Endothelial cell (in vitro differentiated cells): Measurements from ENCODE around the gene C11orf54. TPM values are rescaled to one million over a fixed set of nuclear protein-coding genes. Genes with fewer than 3 reads are reported as not detected.

ENCODE experiments used
- DNase-seq: peaks from one replicate; pipeline ENCODE4 v3.0.0; 2021; ENCODE audit warnings: low spot score
- H3K27ac Mint-ChIP-seq: one replicate; pipeline ENCODE4 v1.8.0; 2021; ENCODE audit warnings: mixed read lengths, inconsistent platforms; ENCODE audit not compliant: unreplicated experiment
- H3K27me3 Mint-ChIP-seq: one replicate; pipeline ENCODE4 v1.8.0; 2021; ENCODE audit warnings: mild to moderate bottlenecking, moderate library complexity, mixed read lengths, inconsistent platforms; ENCODE audit not compliant: unreplicated experiment
- H3K36me3 Mint-ChIP-seq: one replicate; pipeline ENCODE4 v1.8.0; 2021; ENCODE audit warnings: mild to moderate bottlenecking, low read depth, mixed read lengths, inconsistent platforms; ENCODE audit not compliant: unreplicated experiment
- H3K4me1 Mint-ChIP-seq: one replicate; pipeline ENCODE4 v1.8.0; 2021; ENCODE audit warnings: mild to moderate bottlenecking, mixed read lengths, inconsistent platforms; ENCODE audit not compliant: unreplicated experiment
- H3K4me3 Mint-ChIP-seq: one replicate; pipeline ENCODE4 v1.8.0; 2021; ENCODE audit warnings: mild to moderate bottlenecking, mixed read lengths, inconsistent platforms; ENCODE audit not compliant: unreplicated experiment
- H3K9me3 Mint-ChIP-seq: one replicate; pipeline ENCODE4 v1.8.0; 2021; ENCODE audit warnings: mixed read lengths, inconsistent platforms; ENCODE audit not compliant: unreplicated experiment
- total RNA-seq: library from RNA; stranded (reverse); fragmentation: NEBNext Ultra II Directional; extraction: Animal tissue kit (Norgen Biotek cat#: 25700); gene quantifications from one replicate; pipeline ENCODE4 v1.2.1, GENCODE V29; 2021; ENCODE audit not compliant: unreplicated experiment
- TF ChIP-seq, protein P1 (sequence below): fragments of 200-600 bp; sonication (generic); IDR thresholded peaks from one replicate; pipeline ENCODE4 v1.5.0; 2021; ENCODE audit warnings: antibody characterized with exemption; ENCODE audit not compliant: unreplicated experiment

C11orf54 gene
- total RNA-seq, 1 donor from 2014 or later: 23.1 TPM

DNA sequence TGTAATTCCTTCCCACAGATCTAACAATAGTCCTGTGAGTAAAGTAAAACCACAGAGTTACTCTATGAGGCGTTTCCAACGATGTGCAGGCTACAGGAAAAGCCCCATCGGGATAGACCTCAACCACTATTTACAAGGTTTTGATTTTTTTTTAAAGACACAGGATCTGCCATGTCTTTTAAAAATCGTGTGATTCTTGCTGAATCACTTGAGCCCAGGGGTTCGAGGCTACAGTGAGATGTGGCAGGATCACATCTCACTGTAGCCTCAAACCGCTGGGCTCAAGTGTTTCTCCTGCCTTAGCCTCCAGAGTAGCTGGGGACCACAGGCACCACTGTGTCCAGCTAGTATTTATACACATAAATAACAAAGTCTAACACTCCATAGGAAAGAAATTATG is 8.0 kb upstream of the C11orf54 start:
- Mint-ChIP-seq H3K27me3 (no peaks in the 10 kb centered on the region), H3K9me3 (no peaks in the 10 kb centered on the region), H3K4me1 (peaks cover 23% of the 10 kb centered on the region), H3K4me3 (peak overlapping the region; percentile 52), H3K36me3 (peaks cover 51% of the 10 kb centered on the region), H3K27ac (peak overlapping the region; percentile 57)
- DNase-seq: no peak
- TF ChIP-seq, protein P1, sequence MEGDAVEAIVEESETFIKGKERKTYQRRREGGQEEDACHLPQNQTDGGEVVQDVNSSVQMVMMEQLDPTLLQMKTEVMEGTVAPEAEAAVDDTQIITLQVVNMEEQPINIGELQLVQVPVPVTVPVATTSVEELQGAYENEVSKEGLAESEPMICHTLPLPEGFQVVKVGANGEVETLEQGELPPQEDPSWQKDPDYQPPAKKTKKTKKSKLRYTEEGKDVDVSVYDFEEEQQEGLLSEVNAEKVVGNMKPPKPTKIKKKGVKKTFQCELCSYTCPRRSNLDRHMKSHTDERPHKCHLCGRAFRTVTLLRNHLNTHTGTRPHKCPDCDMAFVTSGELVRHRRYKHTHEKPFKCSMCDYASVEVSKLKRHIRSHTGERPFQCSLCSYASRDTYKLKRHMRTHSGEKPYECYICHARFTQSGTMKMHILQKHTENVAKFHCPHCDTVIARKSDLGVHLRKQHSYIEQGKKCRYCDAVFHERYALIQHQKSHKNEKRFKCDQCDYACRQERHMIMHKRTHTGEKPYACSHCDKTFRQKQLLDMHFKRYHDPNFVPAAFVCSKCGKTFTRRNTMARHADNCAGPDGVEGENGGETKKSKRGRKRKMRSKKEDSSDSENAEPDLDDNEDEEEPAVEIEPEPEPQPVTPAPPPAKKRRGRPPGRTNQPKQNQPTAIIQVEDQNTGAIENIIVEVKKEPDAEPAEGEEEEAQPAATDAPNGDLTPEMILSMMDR: no peak

DNA sequence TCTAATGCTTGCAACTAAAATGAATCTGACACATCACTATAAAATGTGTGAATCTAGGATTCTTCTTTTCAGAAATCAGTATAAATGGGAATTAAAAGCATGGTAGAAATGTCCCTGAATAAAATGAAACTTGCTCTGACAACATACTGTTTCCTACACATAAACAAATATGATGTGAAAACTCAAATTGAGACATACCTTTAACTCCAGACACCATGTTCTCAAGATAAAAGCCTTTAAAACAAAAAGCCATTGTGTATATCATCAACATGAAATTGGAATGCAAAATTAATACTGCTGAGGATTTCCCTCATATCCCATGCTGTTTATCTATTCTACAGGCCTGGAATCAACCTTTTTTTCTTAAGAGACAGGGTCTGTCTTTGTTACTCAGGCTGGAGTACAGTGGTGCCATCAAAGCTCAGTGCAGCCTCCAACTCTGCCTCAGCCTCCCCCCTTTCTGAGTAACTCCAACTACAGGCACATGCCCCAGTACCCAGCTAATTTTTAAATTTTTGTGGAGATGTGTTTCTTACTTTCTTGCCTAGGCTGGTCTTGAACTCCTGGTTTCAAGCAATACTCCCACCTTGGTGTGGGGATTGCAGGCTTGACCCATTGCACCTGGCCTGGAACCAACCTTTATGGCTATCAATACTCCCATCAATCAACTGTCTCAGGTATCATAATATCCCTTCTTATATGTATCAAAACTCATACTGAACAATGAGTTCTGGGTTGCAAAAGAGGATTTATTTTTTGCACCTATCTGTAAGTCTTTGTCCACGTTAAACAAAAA is 6.8 kb upstream of the C11orf54 start:
- Mint-ChIP-seq H3K36me3 (peaks cover 50% of the 10 kb centered on the region), H3K9me3 (no peaks in the 10 kb centered on the region), H3K4me1 (peaks cover 34% of the 10 kb centered on the region), H3K27ac (no peak overlapping the region), H3K27me3 (peaks cover under 1% of the 10 kb centered on the region), H3K4me3 (peak overlapping the region; percentile 25)
- TF ChIP-seq, protein P1: no peak
- DNase-seq: no peak

DNA sequence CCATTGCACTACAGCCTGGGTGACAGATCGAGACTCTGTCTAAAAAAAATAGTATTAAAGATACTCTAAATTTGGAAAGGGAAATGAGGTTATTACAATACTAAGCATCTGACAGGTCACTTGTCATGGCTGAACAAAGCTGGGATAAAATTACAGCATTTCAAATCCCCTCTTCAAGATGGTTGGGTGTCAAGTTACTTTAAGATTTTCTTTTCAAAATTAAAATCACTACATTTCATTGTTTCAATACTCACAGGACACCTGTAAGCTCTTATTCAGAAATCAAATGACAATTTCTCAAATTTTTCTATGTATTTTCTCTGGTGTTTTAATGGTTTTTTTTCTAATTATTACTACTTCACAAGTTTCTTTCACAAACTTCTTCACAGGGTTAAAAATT is 5.8 kb upstream of the C11orf54 start:
- Mint-ChIP-seq H3K27me3 (peaks cover 6% of the 10 kb centered on the region), H3K27ac (no peak overlapping the region), H3K4me3 (peak overlapping the region; percentile 60), H3K9me3 (no peaks in the 10 kb centered on the region), H3K4me1 (peaks cover 37% of the 10 kb centered on the region), H3K36me3 (peaks cover 51% of the 10 kb centered on the region)
- TF ChIP-seq, protein P1: no peak
- no peak for DNase-seq

DNA sequence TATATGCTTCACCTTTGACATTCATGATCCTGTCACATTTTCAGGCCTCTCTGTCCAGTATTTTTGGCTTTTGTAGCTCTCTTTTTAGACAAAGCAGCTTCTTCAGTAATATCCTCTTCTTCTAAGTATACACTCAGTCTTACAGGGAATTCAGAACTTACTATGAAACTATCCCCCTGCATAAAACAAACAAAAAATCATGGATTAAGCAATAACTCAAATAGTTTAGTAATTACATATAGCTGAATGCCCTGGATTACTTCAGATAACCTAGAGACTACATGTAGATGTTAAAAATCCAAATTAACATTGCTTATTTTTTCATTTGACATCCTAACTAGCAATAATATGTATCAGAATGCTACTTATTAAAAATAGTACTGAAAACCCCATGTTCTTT is 5.3 kb upstream of the C11orf54 start:
- peaks cover 38% of the 10 kb centered on the region for H3K4me1 Mint-ChIP-seq
- peak overlapping the region; percentile 60 for H3K4me3 Mint-ChIP-seq
- H3K9me3 Mint-ChIP-seq: no peaks in the 10 kb centered on the region
- peaks cover 54% of the 10 kb centered on the region for H3K36me3 Mint-ChIP-seq
- TF ChIP-seq, protein P1: no peak
- no peak for DNase-seq
- H3K27me3 Mint-ChIP-seq: peaks cover 11% of the 10 kb centered on the region
- no peak overlapping the region for H3K27ac Mint-ChIP-seq

DNA sequence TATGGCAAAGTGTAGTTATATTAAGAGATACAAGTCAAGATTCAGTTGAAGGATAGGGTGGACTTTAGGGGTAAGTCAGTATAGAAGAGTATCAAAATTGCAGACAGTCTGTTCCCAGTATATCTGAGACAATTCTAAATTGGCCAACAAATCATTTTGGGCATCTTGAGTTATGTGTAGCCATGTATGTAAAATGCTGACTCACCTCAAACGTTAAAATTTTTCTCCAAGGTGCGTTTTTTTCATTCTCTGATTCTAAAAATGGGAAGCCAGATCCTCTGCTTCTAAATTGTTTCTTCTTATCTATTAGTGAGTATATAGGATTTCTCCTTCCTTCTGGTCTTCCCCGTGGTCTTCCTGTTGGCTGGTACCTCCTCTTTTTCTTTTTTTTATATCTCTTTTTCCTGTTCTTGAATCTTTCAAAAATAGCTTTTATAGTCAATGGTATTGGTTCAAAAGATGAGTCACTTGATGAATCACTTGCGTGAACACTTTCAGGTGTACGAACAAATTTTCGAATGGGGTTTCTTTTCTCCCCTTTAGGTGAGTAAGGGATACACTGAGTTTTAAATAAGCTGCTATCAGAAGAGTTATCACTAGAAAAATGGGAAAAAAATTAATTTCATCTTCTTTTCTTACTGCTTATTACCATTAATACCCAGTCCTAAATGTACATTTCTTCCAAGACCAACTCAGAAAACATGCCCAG is 3.4 kb upstream of the C11orf54 start:
- H3K27ac Mint-ChIP-seq: peak overlapping the region; percentile 86
- H3K9me3 Mint-ChIP-seq: no peaks in the 10 kb centered on the region
- H3K36me3 Mint-ChIP-seq: peaks cover 49% of the 10 kb centered on the region
- TF ChIP-seq, protein P1: no peak
- peak overlapping the region; percentile 99 for H3K4me3 Mint-ChIP-seq
- H3K4me1 Mint-ChIP-seq: peaks cover 52% of the 10 kb centered on the region
- no peak for DNase-seq
- H3K27me3 Mint-ChIP-seq: peaks cover 24% of the 10 kb centered on the region
